Measurements from ENCODE around the gene PARD3B.

Gene PARD3B

GRCh38 chr2:205585449-205586383, 1040.4 kb downstream of the PARD3B start:
- no peak for FAIRE-seq

GRCh38 chr2:205586626-205587025, 1041.4 kb downstream of the PARD3B start:
- no peak for FAIRE-seq

DNA sequence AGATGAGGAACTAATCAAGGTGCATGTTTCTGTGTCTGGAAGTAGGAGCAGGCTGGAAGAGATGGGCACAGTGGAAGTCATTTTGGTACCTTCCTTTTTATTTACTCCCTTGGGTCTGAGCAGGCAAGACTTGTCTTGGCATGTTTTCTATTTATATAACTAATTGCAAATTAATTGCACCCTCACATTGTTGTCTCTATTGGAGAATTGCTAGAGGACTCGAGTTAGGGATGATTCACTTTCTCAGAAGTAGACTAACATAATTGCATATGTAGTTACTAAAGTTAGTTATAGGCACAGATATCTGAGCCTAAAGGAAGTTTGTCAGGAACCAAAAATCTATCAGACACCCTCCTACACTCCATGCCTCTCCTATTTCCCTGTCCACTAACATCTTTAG, 1044.2 kb downstream of the PARD3B start:
- no peak for FAIRE-seq

- no peak for FAIRE-seq
Observed at GRCh38 chr2:205590759-205591158, 1045.5 kb downstream of the PARD3B start.

- no peak for FAIRE-seq
Observed at GRCh38 chr2:205593891-205594290, 1048.6 kb downstream of the PARD3B start.

GRCh38 chr2:205596581-205596980, 1051.3 kb downstream of the PARD3B start:
- no peak for FAIRE-seq

DNA sequence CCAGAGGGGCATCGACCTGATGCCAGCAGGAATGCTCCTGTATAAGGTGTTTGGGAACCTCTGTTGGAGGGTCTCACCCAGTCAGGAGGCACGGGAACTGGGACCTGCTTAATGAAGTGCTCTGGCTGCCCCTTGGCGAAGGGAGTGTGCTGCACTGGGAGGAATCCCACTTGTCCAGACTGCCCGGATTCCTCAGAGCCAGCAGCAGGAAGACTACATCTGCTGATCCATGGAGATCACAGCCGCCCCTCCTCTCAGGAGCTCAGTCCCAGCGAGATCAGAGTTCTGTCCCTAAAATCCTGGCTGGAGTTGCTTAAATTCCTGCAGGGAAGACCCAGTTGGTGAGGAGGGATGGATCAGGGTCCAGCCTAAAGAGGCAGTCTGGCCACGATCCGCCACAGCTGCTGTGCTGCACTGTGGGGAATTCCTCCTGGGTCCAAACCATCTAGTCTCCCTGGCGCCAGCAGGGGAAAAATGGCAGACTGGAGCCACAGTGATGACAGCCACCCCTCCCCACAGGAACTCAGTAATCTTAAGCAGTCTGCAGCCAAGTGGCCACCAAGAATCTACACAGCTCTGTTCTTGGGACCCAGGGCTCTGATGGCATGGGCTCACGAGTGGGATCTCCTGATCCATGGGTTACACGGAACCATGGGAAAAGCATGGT, 1060.5 kb downstream of the PARD3B start:
- no peak for FAIRE-seq

DNA sequence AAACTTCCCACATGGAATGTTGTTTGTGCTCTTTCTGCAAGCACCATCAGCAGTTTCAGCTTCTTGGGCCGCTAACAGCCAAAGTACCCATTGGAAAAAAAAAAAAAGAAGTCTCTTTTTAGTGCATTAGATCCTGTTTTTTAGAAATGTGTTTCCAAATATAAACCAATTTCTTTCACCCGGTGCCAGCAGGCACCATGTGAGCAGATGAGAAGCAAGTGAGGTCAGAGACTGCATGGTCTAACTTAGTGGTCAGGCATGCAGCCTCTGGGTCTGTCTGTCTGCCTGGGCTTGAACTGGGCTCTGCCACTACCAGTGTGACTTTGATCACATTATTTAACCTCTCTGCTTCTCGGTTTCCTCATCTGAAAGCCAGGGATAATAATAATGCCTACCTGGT, 1061.9 kb downstream of the PARD3B start:
- no peak for FAIRE-seq

DNA sequence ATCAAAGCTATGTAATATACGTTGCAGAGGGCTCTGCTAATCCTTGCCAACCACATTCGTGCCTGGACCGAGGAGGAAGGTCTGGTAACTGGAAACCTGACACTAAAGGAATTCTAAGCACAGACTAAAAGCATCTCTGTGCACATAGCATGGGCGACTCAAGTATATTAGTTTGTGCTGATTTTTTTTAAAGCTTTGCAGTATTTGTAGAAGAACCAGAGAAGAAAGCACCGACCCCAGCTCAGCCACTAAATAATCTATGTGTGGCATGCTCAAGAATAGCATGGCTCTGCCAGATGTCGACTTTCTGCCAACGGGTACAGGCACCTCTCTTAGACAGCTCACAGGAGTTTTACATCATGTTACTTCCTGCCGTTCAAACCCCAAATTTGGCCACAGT, 1063.8 kb downstream of the PARD3B start:
- FAIRE-seq = no peak

GRCh38 chr2:205610437-205610836, 1065.2 kb downstream of the PARD3B start:
- no peak for FAIRE-seq

DNA sequence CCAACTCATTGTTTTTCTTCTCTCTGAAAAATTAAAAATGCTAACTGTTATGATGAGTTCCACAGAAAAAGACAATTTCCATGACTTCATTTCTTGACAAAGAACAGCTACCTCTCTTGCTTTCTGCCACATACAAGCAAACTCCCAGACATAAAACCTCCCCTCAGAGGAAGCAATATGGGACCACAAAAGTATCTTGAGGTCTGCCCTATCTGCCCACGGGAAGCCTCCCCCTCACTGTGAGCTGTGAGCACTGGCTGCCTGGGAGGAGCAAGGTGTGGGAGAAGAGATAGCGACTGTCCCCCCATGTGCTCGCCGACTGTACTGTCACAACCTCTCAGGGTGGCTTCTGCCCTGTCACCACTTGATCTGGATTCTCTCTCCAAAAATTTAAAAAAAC, 1067.4 kb downstream of the PARD3B start:
- peak; percentile 82 for FAIRE-seq

- no peak for FAIRE-seq
Observed at GRCh38 chr2:205613970-205614559, 1068.8 kb downstream of the PARD3B start.

DNA sequence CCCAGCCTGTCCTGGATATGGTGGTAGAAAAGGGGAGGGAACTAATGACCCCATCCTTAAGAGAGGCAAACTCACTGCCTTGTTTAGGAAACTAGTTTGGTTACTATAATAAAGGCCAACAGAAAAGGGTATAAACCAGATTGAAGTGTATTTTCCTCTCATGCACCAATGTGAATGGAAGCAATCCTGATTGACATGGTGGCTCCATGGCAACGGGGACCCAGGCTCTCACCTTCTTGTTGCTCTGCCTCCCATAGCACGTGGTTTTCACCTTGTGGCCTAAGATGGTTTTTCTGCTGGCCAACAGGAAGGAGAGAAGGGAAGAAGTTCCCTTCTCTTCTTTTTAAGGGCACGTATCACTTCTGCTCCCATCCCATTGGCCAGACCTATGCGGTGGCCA, 1069.7 kb downstream of the PARD3B start:
- FAIRE-seq = no peak

GRCh38 chr2:205617905-205618304, 1072.6 kb downstream of the PARD3B start:
- FAIRE-seq = no peak

- FAIRE-seq = no peak
Observed at GRCh38 chr2:205619600-205619999, 1074.3 kb downstream of the PARD3B start.

GRCh38 chr2:205627085-205627484, 1081.8 kb downstream of the PARD3B start:
- FAIRE-seq = no peak

- no peak for FAIRE-seq
Observed at GRCh38 chr2:205628422-205628821, 1083.1 kb downstream of the PARD3B start.

DNA sequence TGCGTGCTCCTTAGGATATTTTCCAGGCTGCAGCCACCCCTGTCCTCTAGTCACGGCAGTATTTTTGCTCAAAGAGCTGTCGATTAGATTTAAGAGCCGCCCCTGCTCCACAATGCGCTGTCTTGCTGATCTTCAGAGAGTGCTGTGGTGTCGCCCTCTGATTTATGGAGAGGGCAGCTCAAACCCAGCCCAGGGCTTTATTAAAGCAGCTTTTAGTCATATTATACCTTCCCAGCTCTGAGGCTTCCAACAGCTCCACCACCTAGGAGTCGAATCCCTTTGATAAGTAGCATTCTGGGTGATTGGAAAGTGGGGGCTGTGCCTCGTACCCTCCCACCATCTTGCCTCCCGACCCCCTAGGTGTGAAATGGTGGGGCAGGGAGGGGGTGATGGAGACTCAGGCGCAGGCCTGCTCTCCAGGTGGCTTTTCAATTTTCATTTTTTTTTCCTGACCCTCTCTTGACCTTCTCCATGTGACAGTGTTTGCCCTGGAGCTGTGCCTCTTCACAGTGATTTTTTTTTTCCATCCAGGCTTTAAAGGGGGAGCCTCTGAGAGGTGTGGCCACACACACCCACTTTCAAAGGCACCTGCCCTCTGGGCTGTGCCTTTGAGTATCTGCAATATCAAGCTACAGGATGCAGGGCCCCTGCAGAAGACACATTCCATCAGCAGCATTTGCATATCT, 1084.0 kb downstream of the PARD3B start:
- no peak for FAIRE-seq

GRCh38 chr2:205633994-205634393, 1088.7 kb downstream of the PARD3B start:
- FAIRE-seq = no peak

- FAIRE-seq = no peak
Observed at GRCh38 chr2:205636549-205637319, 1091.5 kb downstream of the PARD3B start.

GRCh38 chr2:205637320-205637602, 1092.0 kb downstream of the PARD3B start:
- no peak for FAIRE-seq

- FAIRE-seq = no peak
Observed at GRCh38 chr2:205637779-205638503, 1092.7 kb downstream of the PARD3B start.

Data from endometrium (tissue), 2 donors.